Common myeloid progenitor, CD34-positive (primary cell): ENCODE results near the gene CHRNB1.

Experiments used
- CTCF ChIA-PET: fragments of 350-600 bp; sonication (Branson Sonifier 250); formaldehyde crosslinking; loops from one replicate; lab custom pipeline; 2021; ENCODE audit warnings: antibody characterized with exemption; lab: Charles Lee
- POLR2A ChIA-PET: fragments of 350-600 bp; sonication (Branson Sonifier 250); formaldehyde crosslinking; loops from one replicate; lab custom pipeline; 2021; ENCODE audit warnings: antibody characterized with exemption; lab: Charles Lee
- DNase-seq, 3 donors: peaks; one replicate each; pipeline versions ENCODE4 v3.0.0 to v3.0.0-alpha.2; 2013
- H3K27ac ChIP-seq, 2 experiments: 1 replicate in 1 of 2; 2 replicates in 1 of 2; pipeline ENCODE4 v1.7.0; 2013; ENCODE audit warnings: inconsistent platforms in 2 of 2, low read length in 2 of 2, mild to moderate bottlenecking in 2 of 2, low read depth in 1 of 2, moderate library complexity in 1 of 2; ENCODE audit not compliant: severe bottlenecking in 2 of 2, insufficient read depth in 1 of 2, poor library complexity in 1 of 2
- H3K27me3 ChIP-seq, 5 experiments: replicated peaks in 2 of 5; 1 replicate in 3 of 5; 2 replicates in 2 of 5; pipeline versions ENCODE4 v1.6.1 to v1.7.0; 2013; ENCODE audit warnings: low read length in 4 of 5, mild to moderate bottlenecking in 2 of 5, moderate library complexity in 2 of 5, inconsistent platforms in 1 of 5; ENCODE audit not compliant: insufficient read depth in 5 of 5, control insufficient read depth in 4 of 5
- H3K36me3 ChIP-seq, 4 experiments: 1 replicate in 2 of 4; 2 replicates in 2 of 4; pipeline versions ENCODE4 v1.6.1 to v1.7.0; 2013; ENCODE audit warnings: low read length in 3 of 4, control low read depth in 1 of 4, mild to moderate bottlenecking in 1 of 4; ENCODE audit not compliant: control insufficient read depth in 4 of 4, insufficient read depth in 4 of 4
- H3K4me1 ChIP-seq, 4 experiments: 1 replicate in 3 of 4; 2 replicates in 1 of 4; pipeline versions ENCODE4 v1.6.1 to v1.7.1; 2013; ENCODE audit warnings: low read length in 3 of 4, mild to moderate bottlenecking in 3 of 4, control low read depth in 1 of 4, inconsistent platforms in 1 of 4, moderate library complexity in 1 of 4; ENCODE audit not compliant: control insufficient read depth in 4 of 4, insufficient read depth in 4 of 4; ENCODE audit errors: control extremely low read depth in 1 of 4
- H3K4me3 ChIP-seq, 7 experiments: 1 replicate in 4 of 7; 2 replicates in 3 of 7; pipeline versions ENCODE4 v1.5.1 to v1.7.0; 2013; ENCODE audit warnings: mild to moderate bottlenecking in 7 of 7, low read length in 6 of 7, moderate library complexity in 6 of 7, inconsistent platforms in 2 of 7, low read depth in 2 of 7, control low read depth in 1 of 7; ENCODE audit not compliant: insufficient read depth in 4 of 7, control insufficient read depth in 1 of 7; ENCODE audit errors: extremely low read depth in 1 of 7
- H3K9me3 ChIP-seq, 5 experiments: 1 replicate in 4 of 5; 2 replicates in 1 of 5; pipeline versions ENCODE4 v1.6.1 to v1.7.1; 2013; ENCODE audit warnings: low read length in 4 of 5, mild to moderate bottlenecking in 2 of 5, inconsistent platforms in 1 of 5, low read depth in 1 of 5, moderate library complexity in 1 of 5; ENCODE audit not compliant: control insufficient read depth in 4 of 5, insufficient read depth in 2 of 5; ENCODE audit errors: control extremely low read depth in 1 of 5
- WGBS: methylation state at CpG from one replicate; pipeline ENCODE4 v1.1.5; 2013; ENCODE audit not compliant: insufficient coverage; 5-methylcytosine and 5-hydroxymethylcytosine counted together

Gene CHRNB1

GRCh38 chr17:7407485-7408251 lies 37.2 kb upstream of the CHRNB1 start, which contains the start of gene NLGN2:
Gene NLGN2, plus strand, starts transcription at chr17:7407845. Its CDS starts 411 bp downstream, at chr17:7408256.
- Histone ChIP-seq H3K4me3 (peak within 1 kb of the TSS in 2 of 7 experiments; percentile 38 to 51), H3K27ac (no peak within 1 kb of the TSS), H3K4me1 (peaks cover 0 to 36% (median 24%) of the 10 kb centered on the region in 4 experiments), H3K36me3 (peaks cover 0 to 2% (median 0%) of the 10 kb centered on the region in 4 experiments), H3K27me3 (peaks cover 0 to 5% (median 4%) of the 10 kb centered on the region in 5 experiments), H3K9me3 (no peaks in the 10 kb centered on the region)
- ChIA-PET CTCF (interaction anchor here (1.0 to 1.4 kb wide), 5 partner anchors 9 to 181 kb away, joined by 3 to 4 read pairs (median 3); no protein-coding TSS in a partner anchor), POLR2A (no interaction called here)
- WGBS, result 47% methylated on average over 4 of the region's 12 CpGs
- no peak for DNase-seq

DNA sequence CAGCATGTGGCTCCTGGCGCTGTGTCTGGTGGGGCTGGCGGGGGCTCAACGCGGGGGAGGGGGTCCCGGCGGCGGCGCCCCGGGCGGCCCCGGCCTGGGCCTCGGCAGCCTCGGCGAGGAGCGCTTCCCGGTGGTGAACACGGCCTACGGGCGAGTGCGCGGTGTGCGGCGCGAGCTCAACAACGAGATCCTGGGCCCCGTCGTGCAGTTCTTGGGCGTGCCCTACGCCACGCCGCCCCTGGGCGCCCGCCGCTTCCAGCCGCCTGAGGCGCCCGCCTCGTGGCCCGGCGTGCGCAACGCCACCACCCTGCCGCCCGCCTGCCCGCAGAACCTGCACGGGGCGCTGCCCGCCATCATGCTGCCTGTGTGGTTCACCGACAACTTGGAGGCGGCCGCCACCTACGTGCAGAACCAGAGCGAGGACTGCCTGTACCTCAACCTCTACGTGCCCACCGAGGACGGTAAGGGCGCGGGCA lies 36.6 kb upstream of the CHRNB1 start:
- peaks cover 0 to 5% (median 4%) of the 10 kb centered on the region in 5 experiments for H3K27me3 ChIP-seq
- peaks cover 0 to 2% (median 0%) of the 10 kb centered on the region in 4 experiments for H3K36me3 ChIP-seq
- CTCF ChIA-PET, result interaction anchor here (1.4 to 1.5 kb wide), 2 partner anchors 20 to 27 kb away, joined by 3 to 6 read pairs; partner anchors contain the start of gene TMEM102
- POLR2A ChIA-PET, result no interaction called here
- no peak overlapping the region for H3K27ac ChIP-seq
- peak overlapping the region in 2 of 7 experiments; percentile 16 to 51 for H3K4me3 ChIP-seq
- peak; percentile 36 to 58 (median 55) for DNase-seq
- H3K4me1 ChIP-seq, result peaks cover 0 to 30% (median 18%) of the 10 kb centered on the region in 4 experiments
- WGBS, result 86% methylated on average over 51 of the region's 58 CpGs
- H3K9me3 ChIP-seq, result no peaks in the 10 kb centered on the region

DNA sequence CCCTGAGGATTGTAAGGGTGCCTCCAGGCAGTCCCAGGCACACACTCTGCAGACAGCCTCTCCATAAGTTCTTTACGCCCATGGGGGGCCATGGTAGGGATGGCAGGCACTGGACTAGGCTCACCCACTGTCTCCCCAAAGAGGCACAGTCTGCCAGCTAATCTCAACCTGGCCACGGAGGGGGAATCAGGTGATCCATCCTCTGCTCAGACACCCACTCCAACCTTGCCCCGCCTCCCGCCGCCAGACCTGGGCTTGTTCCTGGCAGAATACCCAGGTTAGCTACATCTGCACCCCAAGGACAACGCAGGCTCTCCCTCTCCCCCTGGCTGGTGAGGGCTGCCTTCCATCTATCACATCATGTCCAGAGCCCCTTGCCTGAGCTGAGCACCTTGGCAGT lies 36.0 kb upstream of the CHRNB1 start:
- no peaks in the 10 kb centered on the region for H3K9me3 ChIP-seq
- peaks cover 0 to 5% (median 4%) of the 10 kb centered on the region in 5 experiments for H3K27me3 ChIP-seq
- WGBS, result 100% methylated on average over 6 of the region's 6 CpGs
- H3K4me1 ChIP-seq, result peaks cover 0 to 27% (median 14%) of the 10 kb centered on the region in 4 experiments
- POLR2A ChIA-PET, result interaction anchor here (1.0 kb wide), 1 partner anchor 29 kb away, joined by 3 read pairs; no protein-coding TSS in a partner anchor
- CTCF ChIA-PET, result interaction anchor here (1.5 kb wide), 1 partner anchor 27 kb away, joined by 6 read pairs; the partner anchor contains the start of gene TMEM102
- peak overlapping the region in 1 of 7 experiments; percentile 51 for H3K4me3 ChIP-seq
- no peak overlapping the region for H3K27ac ChIP-seq
- H3K36me3 ChIP-seq, result peaks cover 0 to 2% (median 0%) of the 10 kb centered on the region in 4 experiments
- no peak for DNase-seq

DNA sequence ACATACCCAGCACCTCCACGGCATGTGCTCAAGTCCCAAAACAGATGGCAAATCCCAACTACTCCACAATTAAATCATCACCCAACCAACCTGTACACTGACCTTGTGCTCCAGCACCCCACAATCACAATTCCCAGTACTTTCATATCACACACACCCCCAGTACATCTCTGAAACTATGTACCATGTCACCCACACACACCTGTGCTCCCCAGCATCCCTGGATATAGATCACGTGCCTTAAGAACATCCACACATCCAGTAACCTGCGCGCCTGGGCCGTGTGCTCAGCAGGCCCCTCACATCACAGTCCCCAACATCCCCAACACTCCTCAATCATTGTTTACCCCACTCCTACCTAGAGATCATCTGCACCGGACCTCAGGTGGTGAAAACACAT lies 35.1 kb upstream of the CHRNB1 start:
- 96% methylated on average over 6 of the region's 6 CpGs for WGBS
- H3K27me3 ChIP-seq, result peaks cover 0 to 5% (median 4%) of the 10 kb centered on the region in 5 experiments
- POLR2A ChIA-PET, result interaction anchor here (1.0 kb wide), 1 partner anchor 29 kb away, joined by 3 read pairs; no protein-coding TSS in a partner anchor
- peaks cover 0 to 2% (median 0%) of the 10 kb centered on the region in 4 experiments for H3K36me3 ChIP-seq
- CTCF ChIA-PET, result interaction anchor here (1.5 kb wide), 1 partner anchor 26 kb away, joined by 6 read pairs; the partner anchor contains the start of gene TMEM102
- H3K9me3 ChIP-seq, result no peaks in the 10 kb centered on the region
- H3K4me1 ChIP-seq, result peaks cover 0 to 27% (median 14%) of the 10 kb centered on the region in 4 experiments
- no peak for DNase-seq
- no peak overlapping the region for H3K27ac ChIP-seq
- no peak overlapping the region for H3K4me3 ChIP-seq

DNA sequence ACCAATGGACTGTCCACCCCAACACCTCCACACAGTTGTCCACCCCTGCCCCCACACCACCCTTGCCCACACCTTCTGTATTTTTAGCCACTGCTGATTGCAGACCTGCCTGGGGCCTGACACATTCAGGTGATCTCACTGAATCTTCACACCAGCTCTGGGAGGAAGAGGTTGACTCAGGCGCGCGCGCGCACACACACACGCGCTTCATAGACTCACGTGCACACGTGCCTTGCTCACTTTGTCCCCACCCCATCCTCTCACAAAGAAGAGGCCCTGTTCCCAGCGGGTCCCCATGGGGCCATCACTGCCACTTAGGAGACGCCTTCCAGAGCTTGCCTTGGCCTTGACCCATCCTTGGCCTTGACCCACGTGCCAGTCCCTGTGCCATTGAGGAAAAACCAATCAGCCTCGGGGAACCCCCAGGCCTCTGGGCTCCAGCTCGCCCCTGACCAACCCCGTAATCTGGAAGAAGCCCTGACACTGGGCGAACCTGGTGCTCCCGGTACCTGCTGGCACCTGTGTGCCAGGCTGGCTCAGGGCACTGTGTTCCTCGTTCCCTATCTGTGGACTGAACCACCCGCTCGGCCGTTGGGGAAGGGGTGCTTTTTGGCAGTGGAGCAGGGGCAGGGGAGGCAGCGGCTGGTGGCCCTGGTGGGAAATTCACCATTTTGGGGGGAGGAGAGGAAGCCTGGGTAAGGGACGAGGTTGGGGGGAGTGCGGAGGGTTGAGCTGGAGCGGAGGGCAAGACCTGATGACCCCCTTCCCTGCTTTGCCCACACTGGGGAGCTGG lies 34.0 kb upstream of the CHRNB1 start:
- H3K4me3 ChIP-seq, result no peak overlapping the region
- H3K4me1 ChIP-seq, result peaks cover 0 to 17% (median 7%) of the 10 kb centered on the region in 4 experiments
- no peak overlapping the region for H3K27ac ChIP-seq
- WGBS, result 95% methylated on average over 20 of the region's 25 CpGs
- H3K36me3 ChIP-seq, result peaks cover 0 to 6% (median 0%) of the 10 kb centered on the region in 4 experiments
- peaks cover 0 to 2% (median under 1%) of the 10 kb centered on the region in 5 experiments for H3K27me3 ChIP-seq
- no peak for DNase-seq
- no peaks in the 10 kb centered on the region for H3K9me3 ChIP-seq
- ChIA-PET CTCF (interaction anchor here (1.7 kb wide), 1 partner anchor 25 kb away, joined by 9 read pairs; the partner anchor contains the start of gene TMEM102), POLR2A (no interaction called here)

GRCh38 chr17:7411427-7411750 lies 33.5 kb upstream of the CHRNB1 start:
- DNase-seq, result no peak
- 98% methylated on average over 5 of the region's 8 CpGs for WGBS
- peaks cover 0 to 6% (median 0%) of the 10 kb centered on the region in 4 experiments for H3K36me3 ChIP-seq
- CTCF ChIA-PET, result interaction anchor here (1.7 kb wide), 1 partner anchor 24 kb away, joined by 9 read pairs; the partner anchor contains the start of gene TMEM102
- POLR2A ChIA-PET, result no interaction called here
- H3K27ac ChIP-seq, result no peak overlapping the region
- H3K27me3 ChIP-seq, result no peaks in the 10 kb centered on the region
- no peaks in the 10 kb centered on the region for H3K9me3 ChIP-seq
- H3K4me1 ChIP-seq, result peaks cover 0 to 17% (median 6%) of the 10 kb centered on the region in 4 experiments
- H3K4me3 ChIP-seq, result no peak overlapping the region
